GM23248 (cell line): ENCODE measurements around the gene CDKN2A.

Source experiments
- EZH2 ChIP-seq: fragments of 200-600 bp; sonication (generic); IDR thresholded peaks from 2 replicates; pipeline ENCODE4 v1.6.1; 2018; ENCODE audit warnings: antibody characterized with exemption, mild to moderate bottlenecking; ENCODE audit not compliant: insufficient read depth, poor library complexity, severe bottlenecking
- EZH2phosphoT487 ChIP-seq: fragments of 200-600 bp; sonication (generic); IDR thresholded peaks from 2 replicates; pipeline ENCODE4 v1.6.1; 2018; ENCODE audit warnings: antibody characterized with exemption, moderate library complexity, mild to moderate bottlenecking, low read depth; ENCODE audit not compliant: insufficient read depth

DNA sequence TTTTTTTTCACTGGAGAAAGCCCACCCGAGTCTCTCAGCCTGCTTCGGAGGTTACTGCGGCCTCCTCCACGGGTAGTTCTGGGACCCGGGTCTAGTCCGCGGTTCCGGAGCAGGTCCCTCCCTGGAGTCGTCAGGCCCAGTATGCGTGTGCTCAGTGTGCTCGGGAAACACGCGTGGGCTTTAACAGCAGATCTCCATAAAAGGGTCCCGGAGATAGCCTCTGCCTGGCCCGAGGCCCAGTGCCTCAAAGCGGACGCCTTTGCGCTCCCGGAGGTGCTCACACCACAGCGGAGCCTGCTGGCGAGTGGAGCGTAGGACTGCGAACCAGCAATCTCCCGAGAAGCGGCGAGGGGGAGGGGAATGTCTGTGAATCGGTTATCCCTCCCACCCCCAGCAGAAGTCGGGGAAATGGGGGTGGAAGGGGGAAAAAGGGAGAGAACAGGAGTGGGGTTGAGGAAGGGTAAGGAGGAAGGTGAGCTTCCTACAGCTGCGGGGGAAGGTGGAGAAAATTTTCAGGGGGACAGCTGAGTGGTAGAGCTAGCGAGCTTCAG is 28.7 kb downstream of the CDKN2A start:
- TF ChIP-seq EZH2 (no peak), EZH2phosphoT487 (no peak)
